Activated T-cell treated with anti-CD3 and anti-CD28 coated beads, Interleukin-2, amount 50 U/mL, for 4 hours (primary cell): ENCODE data around the gene HNF1B. TPM values are rescaled to one million over a fixed set of nuclear protein-coding genes. Genes with fewer than 3 reads are reported as not detected.
"Not testable (repeated sequence)": the region's sequence is repeated elsewhere in the genome, so short reads cannot be mapped to it uniquely, and the experiment has no call there.

ENCODE experiments used
- ATAC-seq, 2 donors: fragments of 200-7000 bp; cut with Tn5 transposase; one replicate each; pipeline ENCODE4 v1.10.0; 2021
- DNase-seq: peaks from one replicate; pipeline ENCODE4 v3.0.0-alpha.2; 2020
- H3K27me3 Mint-ChIP-seq: one replicate; pipeline ENCODE4 v1.8.0; 2021; ENCODE audit warnings: low read depth, mixed read lengths
- H3K36me3 Mint-ChIP-seq: one replicate; pipeline ENCODE4 v1.8.0; 2022; ENCODE audit warnings: mixed read lengths; ENCODE audit not compliant: insufficient read depth
- H3K4me1 Mint-ChIP-seq: one replicate; pipeline ENCODE4 v1.8.0; 2021; ENCODE audit warnings: low read depth, mixed read lengths
- H3K4me3 Mint-ChIP-seq: one replicate; pipeline ENCODE4 v1.8.0; 2021; ENCODE audit warnings: mild to moderate bottlenecking, moderate library complexity, mixed read lengths
- H3K9me3 Mint-ChIP-seq: one replicate; pipeline ENCODE4 v1.8.0; 2021; ENCODE audit warnings: mixed read lengths
- total RNA-seq, 3 donors: library from RNA; stranded (reverse); gene quantifications; one replicate each; pipeline ENCODE4 v1.2.1, GENCODE V29; 2021

HNF1B gene, protein sequence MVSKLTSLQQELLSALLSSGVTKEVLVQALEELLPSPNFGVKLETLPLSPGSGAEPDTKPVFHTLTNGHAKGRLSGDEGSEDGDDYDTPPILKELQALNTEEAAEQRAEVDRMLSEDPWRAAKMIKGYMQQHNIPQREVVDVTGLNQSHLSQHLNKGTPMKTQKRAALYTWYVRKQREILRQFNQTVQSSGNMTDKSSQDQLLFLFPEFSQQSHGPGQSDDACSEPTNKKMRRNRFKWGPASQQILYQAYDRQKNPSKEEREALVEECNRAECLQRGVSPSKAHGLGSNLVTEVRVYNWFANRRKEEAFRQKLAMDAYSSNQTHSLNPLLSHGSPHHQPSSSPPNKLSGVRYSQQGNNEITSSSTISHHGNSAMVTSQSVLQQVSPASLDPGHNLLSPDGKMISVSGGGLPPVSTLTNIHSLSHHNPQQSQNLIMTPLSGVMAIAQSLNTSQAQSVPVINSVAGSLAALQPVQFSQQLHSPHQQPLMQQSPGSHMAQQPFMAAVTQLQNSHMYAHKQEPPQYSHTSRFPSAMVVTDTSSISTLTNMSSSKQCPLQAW
- total RNA-seq, result under 1 TPM in 1 of 3 donors, not detected in 2; 0.16 TPM

DNA sequence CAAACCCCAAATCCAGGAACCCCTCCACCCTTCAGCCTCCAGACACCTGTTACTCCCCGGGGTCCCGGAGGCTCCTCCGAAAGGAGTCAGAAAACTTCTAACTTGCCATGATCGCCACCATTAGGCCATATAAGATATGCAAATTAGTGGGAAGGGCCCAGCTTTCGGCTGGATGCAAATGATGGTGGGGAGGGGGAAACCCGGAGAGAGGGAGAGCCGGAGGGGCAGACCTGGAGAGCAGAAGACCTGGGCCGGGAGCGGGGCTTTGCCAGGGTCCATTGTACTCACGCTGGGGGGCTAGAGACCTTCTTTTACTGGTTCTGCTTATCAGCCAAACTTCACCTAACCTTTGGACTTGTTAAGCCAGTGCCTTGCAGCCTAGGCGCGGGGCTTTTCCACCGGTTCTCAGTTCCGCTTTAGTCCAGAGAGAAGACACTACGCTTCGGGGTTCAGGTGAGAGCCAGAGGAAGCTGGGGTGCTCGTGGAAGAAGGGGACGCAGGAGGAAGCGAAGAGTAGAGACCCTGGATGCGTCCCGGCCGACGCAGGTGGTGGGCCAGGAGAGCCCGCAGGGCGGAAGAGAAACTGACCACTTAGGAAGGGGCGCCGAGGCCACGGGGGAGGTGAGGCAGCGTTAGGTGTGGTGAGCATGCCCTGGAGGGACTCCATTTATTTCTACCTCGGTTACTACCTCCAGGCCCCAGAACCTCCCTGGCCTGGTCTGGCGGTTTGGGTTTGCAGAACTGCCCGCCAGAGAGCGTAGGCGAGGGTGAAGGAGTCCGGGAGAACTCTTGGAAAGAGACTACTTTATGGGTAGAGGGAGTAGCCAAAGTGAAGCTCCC, at the start of gene HNF1B:
Gene HNF1B, minus strand, starts transcription at position 99 of the 840 bp plus-strand sequence. CDS start 175 bp downstream, outside the sequence.
- DNase-seq (no peak), ATAC-seq (no peak)
- peaks cover 24% of the 10 kb centered on the region for H3K4me1 Mint-ChIP-seq
- H3K27me3 Mint-ChIP-seq, result peaks cover 70% of the 10 kb centered on the region
- H3K36me3 Mint-ChIP-seq, result no peaks in the 10 kb centered on the region
- H3K4me3 Mint-ChIP-seq, result peak within 1 kb of the TSS; percentile 58
- H3K9me3 Mint-ChIP-seq, result no peaks in the 10 kb centered on the region

- Mint-ChIP-seq H3K4me3 (no peak overlapping the region), H3K36me3 (no peaks in the 10 kb centered on the region), H3K9me3 (no peaks in the 10 kb centered on the region), H3K27me3 (peaks cover 27% of the 10 kb centered on the region), H3K4me1 (no peaks in the 10 kb centered on the region)
- no peak for ATAC-seq
- DNase-seq, result no peak
Observed at GRCh38 chr17:37792787-37793186, 47.9 kb upstream of the HNF1B start.

GRCh38 chr17:37791447-37792399, 46.9 kb upstream of the HNF1B start:
- Mint-ChIP-seq H3K27me3 (peaks cover 24% of the 10 kb centered on the region), H3K4me3 (no peak overlapping the region), H3K36me3 (no peaks in the 10 kb centered on the region), H3K9me3 (no peaks in the 10 kb centered on the region), H3K4me1 (no peaks in the 10 kb centered on the region)
- DNase-seq (peak; percentile 14), ATAC-seq (peak in 1 of 2 donors; percentile 70)

DNA sequence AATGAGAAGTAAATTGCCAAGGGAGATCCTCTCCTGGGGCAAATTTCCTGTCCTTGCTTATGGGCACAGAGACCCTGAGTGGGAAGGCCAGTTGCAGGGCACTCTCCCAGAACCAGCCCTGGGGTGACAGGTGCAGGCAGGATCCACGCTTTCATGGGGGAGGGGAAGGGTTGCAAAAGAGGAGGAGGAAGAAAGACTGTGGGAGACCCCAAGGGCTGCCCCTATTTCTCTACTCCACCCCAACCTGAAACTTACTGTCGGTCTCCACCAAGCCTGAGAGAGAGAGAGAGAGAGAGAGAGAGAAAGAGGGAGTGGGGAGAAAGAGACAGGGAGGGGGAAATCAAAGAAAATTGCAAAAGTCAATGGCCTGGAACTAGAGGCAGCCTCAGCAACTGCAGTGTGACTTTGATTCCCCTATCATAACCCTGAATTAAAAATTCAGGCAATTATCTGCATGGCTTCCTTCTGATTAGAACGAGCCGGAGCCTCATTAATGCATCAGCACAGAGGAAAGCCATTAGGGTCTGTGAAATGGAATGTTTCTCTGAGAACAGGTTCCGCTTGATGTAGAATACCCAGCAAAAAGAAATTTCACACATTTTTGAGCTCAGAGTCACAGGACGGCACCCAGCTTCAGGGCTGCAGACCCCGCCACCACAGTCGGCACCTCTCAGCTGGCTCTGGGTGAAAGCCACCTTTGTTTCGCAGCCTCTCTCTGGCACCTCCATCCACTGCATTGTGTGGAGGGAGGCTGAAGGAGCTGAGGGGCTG, 45.1 kb upstream of the HNF1B start:
- no peak for ATAC-seq
- no peaks in the 10 kb centered on the region for H3K9me3 Mint-ChIP-seq
- no peak overlapping the region for H3K4me3 Mint-ChIP-seq
- H3K27me3 Mint-ChIP-seq, result peaks cover 27% of the 10 kb centered on the region
- no peak for DNase-seq
- H3K4me1 Mint-ChIP-seq, result no peaks in the 10 kb centered on the region
- no peaks in the 10 kb centered on the region for H3K36me3 Mint-ChIP-seq

GRCh38 chr17:37789021-37789565, 44.2 kb upstream of the HNF1B start:
- Mint-ChIP-seq H3K9me3 (no peaks in the 10 kb centered on the region), H3K4me1 (no peaks in the 10 kb centered on the region), H3K4me3 (no peak overlapping the region), H3K36me3 (no peaks in the 10 kb centered on the region), H3K27me3 (peaks cover 28% of the 10 kb centered on the region)
- ATAC-seq, result no peak
- no peak for DNase-seq

DNA sequence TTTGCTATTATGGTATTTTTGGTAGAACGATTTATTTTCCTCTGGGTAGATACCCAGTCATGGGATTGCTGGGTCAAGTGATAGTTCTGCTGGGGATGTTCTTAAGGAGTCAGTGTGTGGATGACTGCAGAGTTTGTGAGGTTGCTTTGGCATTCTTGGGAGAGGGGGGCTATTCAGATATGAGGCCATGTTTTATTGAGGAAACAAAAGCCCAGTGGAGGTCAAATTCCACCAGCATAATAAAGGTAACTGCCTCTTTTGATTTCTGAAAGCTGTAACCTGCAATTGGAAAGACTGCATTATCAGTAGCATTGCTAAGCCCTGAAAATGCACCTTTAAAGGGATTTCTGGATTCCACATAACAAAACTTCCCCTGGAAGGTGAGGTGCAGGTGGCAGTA, 43.7 kb upstream of the HNF1B start:
- H3K4me1 Mint-ChIP-seq, result no peaks in the 10 kb centered on the region
- no peak overlapping the region for H3K4me3 Mint-ChIP-seq
- ATAC-seq, result no peak
- no peaks in the 10 kb centered on the region for H3K36me3 Mint-ChIP-seq
- no peak for DNase-seq
- H3K27me3 Mint-ChIP-seq, result peaks cover 33% of the 10 kb centered on the region
- H3K9me3 Mint-ChIP-seq, result no peaks in the 10 kb centered on the region

DNA sequence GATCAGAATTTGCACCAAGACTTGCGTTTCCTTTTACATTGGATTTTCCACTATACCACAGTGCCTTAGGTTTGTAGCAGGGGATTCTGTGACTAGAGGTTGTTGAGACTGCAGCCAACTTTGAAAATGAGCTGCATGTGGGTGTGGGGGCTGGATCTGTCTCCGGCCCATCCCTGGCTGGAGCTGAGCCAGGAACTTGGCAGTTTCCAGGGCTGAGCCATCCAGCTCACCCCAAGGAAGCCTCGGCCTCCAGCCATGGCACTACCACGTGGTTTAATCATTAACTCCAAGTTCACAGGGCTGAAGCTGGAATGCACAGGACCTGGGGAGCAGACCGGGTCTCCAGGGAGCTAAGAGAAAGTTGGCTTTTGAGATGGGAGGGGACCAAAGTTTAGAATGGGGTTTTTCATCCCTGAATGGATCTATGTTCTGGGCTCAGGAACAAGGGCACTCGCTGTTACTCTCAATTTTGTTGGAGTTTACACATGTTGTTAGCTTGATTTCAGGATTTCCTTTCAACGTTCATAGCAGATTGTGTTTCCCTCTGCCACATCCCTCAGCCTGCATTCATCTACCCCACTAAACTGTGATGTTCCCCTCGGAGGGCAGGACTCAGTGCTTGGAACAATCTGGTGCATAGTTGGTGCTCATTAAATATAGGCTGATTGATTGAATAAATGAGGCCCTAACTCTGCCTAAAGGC, 42.3 kb upstream of the HNF1B start:
- ATAC-seq (no peak), DNase-seq (no peak)
- Mint-ChIP-seq H3K36me3 (no peaks in the 10 kb centered on the region), H3K27me3 (peaks cover 31% of the 10 kb centered on the region), H3K9me3 (no peaks in the 10 kb centered on the region), H3K4me3 (no peak overlapping the region), H3K4me1 (no peaks in the 10 kb centered on the region)

DNA sequence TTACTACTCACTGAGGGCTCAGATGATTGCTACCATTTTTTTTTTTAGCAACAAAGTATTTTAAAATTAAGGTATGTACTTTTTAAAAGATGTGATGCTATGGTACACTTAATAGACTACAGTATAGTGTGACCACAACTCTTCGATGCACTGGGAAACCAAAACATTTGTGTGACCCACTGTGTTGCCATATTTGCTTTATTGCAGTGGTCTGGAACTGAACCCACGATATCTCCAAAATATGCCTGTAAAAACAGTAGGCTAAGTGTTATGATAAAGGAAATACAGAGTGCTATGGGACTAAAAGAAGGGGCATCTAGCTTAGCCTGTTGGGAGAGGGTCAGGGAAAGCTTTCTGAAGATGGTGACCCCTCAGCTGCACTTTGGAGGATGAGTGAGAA, 41.6 kb upstream of the HNF1B start:
- peaks cover 29% of the 10 kb centered on the region for H3K27me3 Mint-ChIP-seq

DNA sequence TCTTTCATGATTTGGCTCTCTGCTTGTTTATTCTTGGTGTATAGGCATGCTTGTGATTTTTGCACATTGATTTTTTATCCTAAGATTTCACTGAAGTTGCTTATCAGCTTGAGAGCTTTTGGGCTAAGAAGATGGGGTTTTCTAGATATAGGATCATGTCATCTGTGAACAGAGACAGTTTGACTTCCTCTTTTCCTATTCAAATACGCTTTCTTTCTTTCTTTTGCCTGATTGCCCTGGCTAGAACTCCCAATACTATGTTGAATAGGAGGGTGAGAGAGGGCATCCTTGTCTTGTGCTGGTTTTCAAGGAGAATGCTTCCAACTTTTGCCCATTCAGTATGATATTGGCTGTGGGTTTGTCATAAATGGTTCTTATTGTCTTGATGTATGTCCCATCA, 37.6 kb upstream of the HNF1B start:
- H3K9me3 Mint-ChIP-seq, DNase-seq, H3K4me3 Mint-ChIP-seq, H3K36me3 Mint-ChIP-seq, H3K4me1 Mint-ChIP-seq, ATAC-seq: not testable (repeated sequence)
- H3K27me3 Mint-ChIP-seq, result peaks cover 16% of the 10 kb centered on the region

More for the DNA sequence above, 41.6 kb upstream of the HNF1B start:
- H3K9me3 Mint-ChIP-seq, result no peaks in the 10 kb centered on the region
- ATAC-seq (no peak), DNase-seq (no peak)
- no peaks in the 10 kb centered on the region for H3K36me3 Mint-ChIP-seq
- no peaks in the 10 kb centered on the region for H3K4me1 Mint-ChIP-seq
- no peak overlapping the region for H3K4me3 Mint-ChIP-seq

GRCh38 chr17:37781451-37781850, 36.6 kb upstream of the HNF1B start:
- H3K36me3 Mint-ChIP-seq, result no peaks in the 10 kb centered on the region
- no peaks in the 10 kb centered on the region for H3K9me3 Mint-ChIP-seq
- H3K4me3 Mint-ChIP-seq, result no peak overlapping the region
- ATAC-seq (no peak), DNase-seq (no peak)
- no peaks in the 10 kb centered on the region for H3K4me1 Mint-ChIP-seq
- peaks cover 11% of the 10 kb centered on the region for H3K27me3 Mint-ChIP-seq

DNA sequence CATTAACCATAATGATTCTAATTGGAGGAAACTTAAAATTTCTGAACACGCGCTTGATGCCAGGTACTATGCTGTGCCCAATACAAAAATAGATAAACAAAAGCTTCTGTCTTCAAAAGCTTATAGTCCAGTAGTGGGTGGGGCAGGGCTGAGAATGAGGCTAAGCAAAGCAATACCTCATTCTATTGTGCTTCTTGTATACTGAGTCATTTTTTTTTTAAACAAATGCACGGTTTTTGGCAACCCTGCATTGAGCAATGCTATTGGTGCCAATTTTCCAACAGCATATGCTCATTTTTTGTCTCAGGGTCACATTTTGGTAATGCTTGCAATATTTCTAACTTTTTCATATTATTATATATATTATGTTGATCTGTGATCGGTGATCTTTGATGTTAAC, 34.7 kb upstream of the HNF1B start:
- H3K4me1 Mint-ChIP-seq, result peaks cover 3% of the 10 kb centered on the region
- H3K4me3 Mint-ChIP-seq, result no peak overlapping the region
- no peaks in the 10 kb centered on the region for H3K36me3 Mint-ChIP-seq
- DNase-seq (no peak), ATAC-seq (no peak)
- H3K9me3 Mint-ChIP-seq, result no peaks in the 10 kb centered on the region
- peaks cover 8% of the 10 kb centered on the region for H3K27me3 Mint-ChIP-seq

DNA sequence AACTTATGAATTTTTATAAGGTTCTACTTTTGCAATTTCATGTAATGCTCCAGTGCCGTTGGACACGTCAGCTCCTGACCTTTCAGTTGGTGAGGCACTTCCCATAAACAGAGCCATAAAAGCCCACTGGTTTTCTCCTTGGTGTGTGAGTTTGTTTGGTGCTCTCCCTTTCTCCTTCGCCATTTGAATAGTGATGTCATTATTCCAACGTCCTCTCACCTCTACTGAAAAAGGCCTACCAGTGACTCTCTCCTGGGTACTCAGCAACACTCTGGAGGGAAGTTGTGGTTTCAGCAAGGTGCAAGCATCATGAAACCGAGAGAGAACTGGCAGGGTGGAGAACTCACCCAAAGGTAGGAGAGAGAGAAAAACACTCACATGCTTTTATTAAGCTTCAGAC, 29.6 kb upstream of the HNF1B start:
- Mint-ChIP-seq H3K36me3 (no peaks in the 10 kb centered on the region), H3K4me3 (no peak overlapping the region), H3K27me3 (peaks cover 7% of the 10 kb centered on the region)

More for the DNA sequence above, 29.6 kb upstream of the HNF1B start:
- DNase-seq, result no peak
- Mint-ChIP-seq H3K4me1 (peaks cover 13% of the 10 kb centered on the region), H3K9me3 (no peaks in the 10 kb centered on the region)
- peak; percentile 88 to 94 for ATAC-seq
